ENCODE measurements around the gene SDK1.
A peak's percentile ranks its signal among the peaks of the same experiment; 100 is the strongest.

SDK1 gene

DNA sequence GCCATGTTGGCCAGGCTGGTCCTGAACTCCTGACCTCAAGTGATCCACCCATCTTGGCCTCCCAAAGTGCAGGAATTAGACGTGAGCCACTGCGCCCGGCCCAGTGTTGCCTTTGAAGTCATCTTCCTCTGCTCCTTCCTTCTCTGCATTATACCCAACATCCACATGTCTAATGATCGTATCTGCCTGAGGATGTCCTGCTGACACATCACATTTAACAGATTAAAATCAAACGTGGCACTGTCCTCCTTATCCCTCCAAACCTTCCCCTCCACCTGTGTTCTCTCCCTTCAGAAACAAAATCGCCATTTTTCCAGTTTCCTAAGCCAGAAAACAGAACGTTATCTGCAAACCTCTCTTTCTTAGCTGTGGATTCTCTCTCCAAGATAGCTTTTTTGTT, 8.4 kb upstream of the SDK1 start:
- DNase-seq, result no peak

DNA sequence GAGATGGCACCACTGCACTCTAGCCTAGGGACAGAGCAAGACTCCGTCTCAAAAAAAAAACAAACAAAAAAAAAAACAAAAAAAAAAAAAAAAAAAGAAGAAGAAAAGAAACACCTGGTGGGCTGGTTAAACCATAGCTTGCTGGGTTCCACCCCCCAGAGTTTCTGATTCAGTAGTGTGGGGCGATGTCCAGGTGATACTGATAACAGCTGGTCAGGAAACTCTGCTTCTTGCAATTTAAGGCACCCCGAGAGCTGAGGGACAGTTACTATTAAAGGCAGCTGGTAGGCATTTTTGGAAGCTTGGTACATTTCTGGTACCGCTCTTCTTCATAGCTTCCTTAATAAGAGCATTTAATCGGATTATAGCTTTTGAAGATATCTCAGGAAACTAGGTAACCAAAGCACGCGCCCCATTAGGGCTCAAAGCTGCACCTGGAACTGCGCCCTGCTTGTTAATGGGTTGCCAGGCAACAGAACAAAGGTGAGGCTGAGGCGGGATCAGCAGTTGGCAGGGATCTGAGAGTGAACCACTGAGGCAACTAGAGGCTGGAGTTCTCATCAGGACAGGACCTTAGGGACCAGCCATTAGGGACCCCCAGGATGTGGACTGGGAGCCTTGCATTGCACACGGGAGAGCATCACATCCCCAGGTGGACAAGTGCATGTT, 6.5 kb upstream of the SDK1 start:
- peak; percentile 55 to 79 for DNase-seq

DNA sequence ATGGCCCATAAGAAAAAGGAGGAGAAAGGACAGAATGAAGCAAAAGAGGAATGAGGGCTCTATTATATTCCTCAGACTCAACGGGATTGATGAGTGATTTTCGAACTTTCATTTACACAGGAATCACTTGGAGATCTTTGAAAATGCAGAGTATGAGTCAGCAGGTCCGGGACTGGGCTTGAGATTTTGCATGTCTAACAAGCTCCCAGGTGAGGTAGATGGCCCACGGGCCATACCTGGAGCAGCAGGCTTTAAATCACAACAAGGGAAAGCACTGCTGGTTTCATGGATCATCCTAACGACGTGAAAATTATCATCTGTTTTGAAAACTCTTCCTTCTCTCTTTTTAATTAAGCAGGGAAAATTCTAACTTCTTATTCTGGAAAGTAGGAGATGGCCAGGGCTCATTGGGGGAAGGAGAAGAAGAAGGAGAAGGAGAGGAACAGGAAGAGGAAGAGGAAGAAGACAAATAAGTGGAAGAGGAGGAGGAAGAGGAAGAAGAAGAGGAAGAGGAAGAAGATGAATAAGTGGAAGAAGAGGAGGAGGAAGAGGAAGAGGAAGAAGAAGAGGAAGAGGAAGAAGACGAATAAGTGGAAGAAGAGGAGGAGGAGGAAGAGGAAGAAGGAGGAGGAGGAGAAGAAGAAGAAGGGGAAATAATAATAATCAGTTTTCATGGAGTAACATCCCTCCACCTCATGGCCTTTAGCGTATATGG, 3.8 kb upstream of the SDK1 start:
- no peak for DNase-seq

DNA sequence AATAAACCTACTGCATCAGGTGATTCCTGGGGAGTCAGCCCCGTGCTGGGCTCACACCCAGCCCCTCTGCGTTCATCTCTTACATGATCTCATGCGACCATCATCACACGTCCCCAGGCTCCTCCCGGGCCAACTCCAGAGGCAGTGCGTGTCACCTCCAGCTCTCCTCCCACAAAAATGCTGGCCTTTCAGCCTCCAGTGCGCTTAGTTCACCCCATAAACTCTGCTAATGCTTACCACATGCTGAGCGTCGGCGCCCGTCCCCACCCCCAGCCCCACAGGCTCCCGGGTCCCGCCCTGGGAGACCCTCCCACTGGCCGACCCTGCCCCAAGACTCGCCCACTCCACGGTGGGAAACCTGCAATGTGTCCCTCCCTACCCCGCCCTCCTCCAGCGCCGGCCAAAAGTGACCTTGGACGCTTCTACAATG, 816 bp upstream of the SDK1 start:
- peak in 1 of 2 experiments; percentile 53 for DNase-seq

DNA sequence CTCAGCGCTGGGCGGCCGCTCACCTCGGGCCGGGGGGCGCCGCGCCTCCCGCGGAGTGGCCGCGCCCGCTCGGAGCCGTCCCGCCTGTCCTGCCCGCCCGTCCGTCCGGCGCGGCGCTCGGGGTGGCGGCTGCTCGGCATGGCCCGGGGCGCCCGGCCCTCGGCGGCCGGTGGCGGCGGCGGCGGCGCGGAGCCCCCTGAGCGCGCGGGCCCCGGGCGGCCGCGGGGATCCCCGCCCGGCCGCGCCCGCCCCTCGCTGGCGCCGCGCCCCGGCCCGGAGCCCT, 338 bp downstream of the SDK1 start:
- no peak for DNase-seq

DNA sequence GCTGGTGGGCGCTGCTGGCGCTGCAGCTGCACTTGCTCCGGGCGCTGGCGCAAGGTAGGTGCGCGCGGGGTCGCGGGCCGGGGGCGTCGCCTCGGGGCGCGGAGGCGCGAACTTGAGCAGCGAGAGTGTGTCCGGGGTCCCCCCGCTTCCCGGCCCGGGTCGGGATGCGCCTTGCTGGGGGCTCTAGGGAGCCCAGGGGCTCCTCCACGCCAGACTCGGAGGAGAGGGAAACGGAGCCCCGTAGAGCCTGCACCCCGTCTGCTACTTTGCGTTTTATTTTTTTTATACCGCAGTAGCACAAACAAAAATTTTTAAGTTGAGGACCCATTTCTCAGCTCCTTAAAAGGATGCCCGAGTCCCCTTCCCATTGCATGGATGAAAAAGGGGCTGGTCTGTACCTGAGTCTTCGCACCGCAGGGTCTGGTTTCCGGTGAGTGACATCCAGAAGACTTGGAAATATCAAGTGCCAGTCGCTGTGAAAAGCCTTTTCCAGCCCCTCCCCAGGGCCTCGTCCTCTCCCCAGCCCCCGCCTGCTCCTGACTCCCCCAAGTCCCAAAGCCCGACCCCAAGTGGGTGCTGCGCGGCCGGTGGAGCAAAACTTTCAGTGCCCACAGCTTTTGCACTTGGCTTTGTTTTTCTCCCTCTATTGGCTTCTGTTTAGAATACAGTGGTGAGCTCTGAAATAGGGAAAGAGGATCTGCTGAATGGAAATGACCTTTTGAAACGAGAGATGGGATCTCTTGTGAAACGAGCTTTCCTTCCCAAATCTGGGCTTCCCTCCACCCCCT, 973 bp downstream of the SDK1 start:
- DNase-seq, result peak; percentile 61 to 72

DNA sequence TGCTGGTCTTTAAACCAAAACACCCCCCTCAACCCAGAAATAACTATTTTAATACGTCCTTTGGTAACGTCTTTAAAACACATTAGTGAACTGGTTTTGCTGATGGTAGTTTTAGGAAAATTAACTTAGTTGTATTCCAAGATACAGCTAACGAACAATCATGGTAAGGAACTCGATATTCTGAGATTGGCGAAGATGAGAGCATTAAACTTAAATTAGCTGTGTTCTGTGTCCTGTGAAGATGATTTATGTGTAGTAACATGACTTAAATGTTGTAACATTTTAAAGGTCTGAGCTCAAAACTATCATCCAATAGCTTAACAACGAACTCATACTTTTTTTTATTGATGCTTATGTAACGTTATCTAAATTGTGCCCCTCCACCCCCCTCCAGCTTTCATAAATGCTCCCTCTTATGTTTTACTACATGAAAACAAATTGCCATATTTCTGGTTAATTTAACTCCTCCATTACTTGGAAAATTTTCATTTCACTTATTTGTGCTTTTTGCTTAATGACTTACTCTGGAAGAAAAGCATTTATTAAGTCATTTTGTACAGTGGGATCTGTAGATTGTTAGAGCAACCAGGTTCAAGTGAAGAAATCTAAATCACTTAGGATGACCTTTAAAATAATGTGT, 1.7 kb downstream of the SDK1 start:
- DNase-seq, result no peak

DNA sequence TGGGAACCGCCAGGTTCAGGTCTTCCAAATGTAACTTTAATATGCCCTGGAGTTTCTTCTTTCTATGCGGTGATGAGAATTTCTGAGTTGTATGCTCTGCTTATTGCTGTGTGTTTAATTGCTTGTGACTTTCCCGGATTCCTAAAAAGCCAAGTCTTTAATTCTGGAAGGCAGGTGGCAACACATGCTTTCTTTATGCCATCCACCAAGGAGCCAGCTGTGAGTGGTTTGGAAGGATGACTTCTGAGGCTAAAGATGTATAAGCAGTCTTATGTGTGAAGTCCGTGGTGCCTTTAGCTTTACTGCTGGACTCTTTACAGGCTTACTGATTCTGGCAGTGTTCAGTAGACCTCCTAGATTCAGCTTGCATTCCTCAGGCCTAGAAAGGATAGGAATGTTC, 3.1 kb downstream of the SDK1 start:
- DNase-seq, result no peak

DNA sequence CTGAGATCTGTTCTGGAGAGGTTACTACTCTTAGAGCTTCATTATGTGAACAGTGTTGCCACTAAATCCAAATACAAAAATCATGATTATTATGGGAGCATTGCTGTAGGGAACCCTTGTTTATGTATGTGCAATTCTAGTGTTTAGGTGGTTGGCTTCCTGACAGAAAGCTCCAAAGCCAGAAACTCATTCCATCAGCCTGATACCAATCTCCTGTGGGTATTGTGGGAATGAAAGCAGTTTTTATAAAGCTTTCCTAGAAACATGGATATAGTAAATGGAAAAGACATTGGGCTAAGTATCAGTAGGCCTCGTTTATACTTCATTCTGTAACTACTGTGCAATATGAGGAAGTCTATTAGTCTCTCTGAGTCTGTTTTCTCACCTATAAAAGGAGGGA, 6.4 kb downstream of the SDK1 start:
- no peak for DNase-seq

DNA sequence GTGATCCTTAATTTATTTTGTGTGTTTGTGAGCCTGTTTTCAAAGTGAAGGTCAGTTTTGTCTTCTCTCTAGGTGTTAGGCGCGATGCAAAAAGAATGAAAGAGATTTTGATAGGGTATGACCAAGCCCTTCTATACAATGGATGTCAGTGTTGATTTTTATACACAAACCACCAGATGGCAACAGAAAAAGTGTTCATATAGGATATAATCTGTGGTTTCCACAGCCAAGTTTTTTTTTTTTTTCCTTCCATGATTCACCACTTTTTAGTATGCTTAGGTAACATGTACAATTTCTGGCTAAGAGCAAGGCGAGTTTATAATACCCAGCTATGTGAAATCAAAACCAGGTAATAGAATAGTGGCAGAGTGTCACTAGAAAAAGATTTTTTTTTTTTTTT, 8.1 kb downstream of the SDK1 start:
- no peak for DNase-seq

DNA sequence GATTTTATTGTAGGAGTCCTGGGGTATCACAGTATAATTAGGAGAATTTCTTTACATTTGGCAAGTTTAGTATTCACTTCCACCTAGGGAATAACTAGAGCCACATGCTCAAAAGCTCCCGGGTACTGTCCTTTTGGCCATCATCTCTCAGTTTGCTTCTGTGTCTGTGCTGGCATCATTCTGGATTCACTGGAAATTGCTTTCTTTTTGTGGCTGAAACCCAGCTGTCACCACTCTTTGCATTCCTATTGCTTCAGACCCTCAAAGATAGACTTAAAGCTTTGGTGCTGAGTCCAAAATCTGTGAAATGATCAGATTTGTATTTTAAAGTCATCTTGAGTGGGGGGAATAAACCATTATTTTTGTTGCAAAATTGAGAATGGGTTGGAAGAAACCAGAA, 8.9 kb downstream of the SDK1 start:
- DNase-seq, result no peak

DNA sequence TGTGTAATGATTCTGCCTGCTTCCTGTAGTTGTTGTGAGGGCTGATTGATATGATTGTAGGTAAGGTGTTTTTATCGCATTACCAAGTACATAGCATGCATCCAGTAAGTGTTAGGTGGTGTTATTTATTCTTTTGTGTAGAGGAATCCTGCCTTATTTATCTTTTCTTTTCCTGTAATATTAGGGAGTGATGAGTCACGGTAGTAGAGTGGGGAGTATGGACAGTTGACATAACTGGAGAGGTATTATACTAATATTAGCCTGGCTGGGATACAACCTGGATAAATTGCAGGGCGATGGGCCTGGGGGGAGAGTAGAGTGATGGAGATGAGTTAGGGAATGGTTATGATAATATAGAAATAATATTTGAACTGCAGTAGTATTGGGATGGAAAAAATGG, 9.8 kb downstream of the SDK1 start:
- DNase-seq, result no peak

DNA sequence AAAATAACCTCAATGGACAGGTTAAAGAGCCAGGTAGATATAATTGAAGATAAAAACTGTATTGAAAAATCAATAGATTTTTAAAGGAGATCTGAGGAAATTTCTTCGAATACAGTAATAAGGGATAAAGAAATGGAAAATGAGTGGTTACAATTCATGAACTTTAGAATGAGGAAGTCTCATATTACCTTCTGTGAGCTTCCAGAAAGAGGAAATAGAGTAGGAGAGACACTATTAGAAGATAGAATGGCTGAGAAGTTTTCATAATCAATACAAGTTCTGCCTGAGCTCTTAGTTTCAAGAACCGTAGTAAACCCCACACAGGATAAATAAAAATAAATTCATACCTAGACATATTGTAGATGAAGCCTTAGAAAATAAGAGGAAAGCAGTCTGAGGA, 11.5 kb downstream of the SDK1 start:
- no peak for DNase-seq

DNA sequence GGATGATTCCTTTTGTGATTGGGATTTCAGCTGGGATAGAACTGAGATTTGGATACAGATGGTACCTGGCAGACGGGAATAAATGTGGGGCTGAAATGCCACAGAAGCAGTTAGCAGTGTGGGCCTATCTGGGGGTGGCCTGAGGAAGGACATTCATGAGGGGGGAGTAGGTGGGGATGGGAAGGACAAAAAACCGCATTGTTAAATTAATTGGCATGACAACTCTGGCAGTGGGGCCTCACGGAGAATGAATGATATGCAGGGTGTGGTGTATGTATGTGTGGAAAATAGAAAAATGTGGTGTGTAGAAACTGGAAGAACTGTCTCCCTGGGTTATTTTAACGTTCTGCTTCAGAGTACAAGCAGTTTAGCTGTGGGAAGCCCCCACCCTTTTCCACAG, 17.8 kb downstream of the SDK1 start:
- peak in 1 of 2 experiments; percentile 20 for DNase-seq

DNA sequence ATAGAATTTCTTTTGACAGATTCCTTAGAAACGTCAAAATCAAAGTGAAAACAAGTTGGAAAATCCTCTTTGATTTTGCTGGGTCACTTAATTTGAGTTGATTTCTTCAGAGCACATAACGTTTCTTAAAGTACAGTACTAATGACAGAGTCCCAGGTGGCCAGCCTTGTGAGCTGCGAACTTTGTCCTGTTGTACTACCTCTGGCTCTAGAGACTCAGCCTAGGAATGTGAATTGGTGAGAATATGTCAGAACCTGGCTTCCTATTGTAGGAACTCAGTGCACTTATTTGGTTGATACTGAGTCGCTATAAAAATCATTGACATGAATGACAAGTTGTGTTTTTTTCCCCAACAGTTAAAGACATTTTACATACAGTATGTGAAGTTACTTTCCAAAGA, 20.2 kb downstream of the SDK1 start:
- DNase-seq, result no peak

DNA sequence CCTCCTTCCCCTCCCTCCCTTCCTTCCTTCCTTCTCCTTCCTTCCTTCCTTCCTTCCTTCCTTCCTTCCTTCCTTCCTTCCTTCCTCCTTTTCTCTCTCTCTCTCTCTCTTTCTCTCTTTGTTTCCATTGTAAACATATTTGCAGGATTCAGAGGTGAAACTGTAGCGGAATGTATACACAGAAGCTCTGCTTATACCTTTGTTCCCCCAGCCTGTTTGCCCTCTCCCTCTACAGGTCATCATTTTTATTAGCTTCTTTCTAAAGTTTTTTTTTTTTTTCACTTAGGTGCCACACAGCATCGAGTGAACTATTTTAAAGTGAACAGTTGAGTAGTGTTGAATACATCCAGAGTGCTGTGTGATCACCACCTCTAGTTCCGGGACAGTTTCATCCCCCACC, 20.7 kb downstream of the SDK1 start:
- DNase-seq, result no peak

DNA sequence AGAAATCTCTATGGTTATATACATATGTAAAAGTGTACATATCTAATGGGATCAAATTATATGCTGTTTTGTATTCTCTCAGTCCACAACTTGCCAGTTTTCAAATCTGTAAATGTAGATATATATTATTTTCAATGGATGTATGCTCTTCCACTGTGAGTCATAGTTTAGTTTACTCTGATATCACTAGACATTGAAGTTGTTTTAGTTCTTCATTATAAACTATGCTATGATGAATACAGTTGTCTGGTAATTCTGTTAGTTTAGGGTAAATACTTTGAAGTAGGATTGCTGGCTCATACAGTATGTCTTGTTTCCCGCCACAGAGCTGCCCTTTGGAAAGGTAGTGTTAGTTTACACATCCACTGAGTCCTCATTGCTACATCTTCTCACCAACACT, 25.2 kb downstream of the SDK1 start:
- no peak for DNase-seq

DNA sequence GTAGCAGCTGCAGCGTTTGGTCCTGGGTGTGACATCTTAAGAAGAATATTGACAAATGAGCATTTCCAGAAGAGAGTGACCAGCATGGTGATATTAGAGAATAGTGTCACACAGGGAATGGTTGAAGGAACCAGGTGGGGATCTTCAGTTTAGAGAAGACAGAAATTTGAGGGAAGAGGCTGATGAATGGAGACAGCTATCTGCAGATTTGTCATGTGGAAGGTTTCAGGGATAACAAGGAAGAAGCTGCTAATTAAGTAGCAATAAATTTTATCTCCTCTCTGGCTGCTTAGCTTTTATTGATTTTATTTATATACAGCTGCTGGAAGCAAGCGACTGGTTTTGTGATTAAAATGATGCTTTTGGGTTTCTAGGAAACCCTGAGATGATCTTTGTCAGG, 26.0 kb downstream of the SDK1 start:
- DNase-seq, result no peak

DNA sequence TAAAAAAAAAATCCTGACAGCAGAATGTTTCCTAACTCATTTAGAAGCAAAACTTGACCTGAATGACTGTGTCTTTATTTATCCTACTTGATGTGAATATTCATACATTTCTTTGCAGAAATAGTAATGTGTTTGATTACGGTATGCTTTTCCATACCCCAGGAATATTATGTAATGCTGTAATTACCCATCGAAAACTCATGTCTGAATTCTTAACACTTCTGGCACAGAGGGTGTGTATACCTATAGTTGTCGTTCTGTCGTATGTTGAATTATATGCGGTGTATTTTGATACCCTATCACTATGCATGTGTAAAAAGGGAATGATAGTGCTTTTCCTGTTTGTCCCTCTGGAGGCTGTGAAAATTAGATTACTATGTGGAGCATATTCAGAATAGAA, 26.6 kb downstream of the SDK1 start:
- no peak for DNase-seq

DNA sequence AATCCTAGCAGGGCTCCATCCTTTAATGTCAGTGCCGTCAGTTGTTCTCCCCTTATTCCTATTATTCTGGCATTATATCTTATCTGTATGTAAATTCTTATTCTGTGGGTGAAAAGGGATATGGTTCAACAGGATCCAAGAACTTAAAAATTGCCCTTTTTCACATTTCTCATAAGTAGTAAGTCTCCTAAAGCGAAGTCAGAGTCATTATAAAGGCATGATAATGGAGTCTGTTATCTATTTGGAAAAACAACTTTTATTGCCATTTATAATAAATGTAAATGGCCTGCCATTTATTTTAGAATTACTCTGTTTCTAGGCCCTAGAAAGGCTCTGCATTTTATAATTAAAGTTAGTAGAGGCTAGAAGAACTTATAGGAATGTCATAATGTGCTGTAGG, 31.3 kb downstream of the SDK1 start:
- DNase-seq, result no peak

DNA sequence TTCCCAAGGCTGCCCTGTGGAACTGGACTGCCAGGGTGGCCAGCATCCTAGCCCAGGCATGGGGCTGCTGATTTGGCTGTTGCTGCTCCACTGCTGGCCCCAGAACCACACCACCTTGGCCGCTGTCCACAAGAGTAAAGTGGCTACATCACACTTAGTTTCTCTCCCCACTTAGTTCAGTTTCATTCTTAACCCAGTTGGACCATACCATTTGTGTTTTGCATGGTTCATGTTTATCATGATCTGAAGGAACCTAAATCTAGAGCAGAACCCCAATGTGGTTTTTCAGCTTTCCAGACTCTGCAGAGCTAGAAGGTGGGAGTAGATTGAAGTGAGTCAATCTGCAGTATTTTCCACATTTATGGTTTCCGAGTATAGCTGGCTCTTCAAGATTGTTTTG, 32.8 kb downstream of the SDK1 start:
- DNase-seq, result no peak

DNA sequence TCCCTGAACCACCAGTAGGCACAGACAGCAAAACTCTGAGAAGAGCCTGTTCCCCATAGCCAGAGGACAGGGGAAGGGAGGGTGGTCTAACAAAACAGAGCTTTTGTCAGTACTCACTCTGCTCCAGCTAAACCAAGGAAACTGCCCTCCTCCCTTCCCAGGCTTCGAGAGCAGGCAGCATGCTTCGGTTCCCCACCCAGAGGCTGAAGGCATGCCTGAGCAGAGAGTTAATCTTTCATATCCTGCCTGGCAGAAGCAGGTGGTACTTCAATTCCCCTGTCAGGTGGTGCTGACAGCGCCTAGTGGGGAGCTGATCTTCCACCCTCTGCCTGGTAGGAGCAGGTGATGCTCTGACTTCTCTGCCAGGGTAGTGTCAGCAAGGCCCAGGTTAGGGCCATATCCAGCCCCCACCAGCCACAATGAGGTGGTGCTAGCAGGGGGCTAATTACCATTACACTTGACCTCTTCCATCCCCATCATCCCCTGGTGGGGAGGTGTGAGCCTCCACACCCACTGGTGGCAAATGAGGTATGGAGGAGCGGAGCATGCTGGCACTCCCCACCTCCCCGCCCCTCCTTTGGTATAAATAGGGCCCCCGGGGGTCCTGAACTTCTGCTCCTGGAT, 35.1 kb downstream of the SDK1 start:
- DNase-seq, result no peak

DNA sequence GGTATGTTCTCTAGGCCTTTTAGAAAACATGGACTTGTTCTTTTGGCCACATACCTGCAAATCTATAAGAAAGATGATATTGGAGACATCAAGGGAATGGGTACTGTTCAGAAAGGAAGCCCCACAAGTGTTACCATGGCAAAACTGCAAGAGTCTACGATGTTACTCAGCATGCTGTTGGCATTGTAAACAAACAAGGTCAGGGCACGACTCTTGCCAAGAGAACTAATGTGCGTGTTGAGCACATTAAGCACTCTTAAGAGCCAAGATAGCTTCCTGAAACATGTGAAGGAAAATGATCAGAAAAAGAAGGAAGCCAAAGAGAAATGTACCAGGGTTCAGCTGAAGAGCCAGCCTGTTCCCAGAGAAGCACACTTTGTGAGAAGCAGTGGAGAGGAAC, 37.1 kb downstream of the SDK1 start:
- DNase-seq, result no peak
